NCI-H2227 (cell line): ENCODE results near the gene EHMT1.

Experiments used
- DNase-seq: peaks from one replicate; lab custom pipeline; 2025; ENCODE audit not compliant: unreplicated experiment; lab: John Stamatoyannopoulos, UW

Gene EHMT1

DNA sequence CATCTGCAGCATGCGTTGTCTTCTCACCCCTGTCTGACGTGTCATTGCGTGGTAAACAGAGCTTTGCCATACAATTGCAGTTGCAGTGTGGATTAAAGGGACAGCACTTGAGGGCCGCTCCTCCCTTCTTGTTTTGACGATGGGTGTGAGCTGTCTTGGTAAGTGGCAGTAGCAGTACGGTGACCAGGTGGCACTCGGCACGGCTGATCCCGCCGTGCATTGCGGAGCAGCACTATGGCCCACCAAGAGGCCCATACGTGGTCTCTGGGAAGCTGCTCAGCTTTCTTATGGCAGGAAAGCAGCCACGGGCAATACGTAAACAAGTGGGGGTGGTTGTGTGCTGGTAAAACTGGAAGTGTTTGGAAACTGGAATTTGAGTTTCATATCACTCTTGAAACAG, 25.1 kb downstream of the EHMT1 start:
- DNase-seq, result no peak

DNA sequence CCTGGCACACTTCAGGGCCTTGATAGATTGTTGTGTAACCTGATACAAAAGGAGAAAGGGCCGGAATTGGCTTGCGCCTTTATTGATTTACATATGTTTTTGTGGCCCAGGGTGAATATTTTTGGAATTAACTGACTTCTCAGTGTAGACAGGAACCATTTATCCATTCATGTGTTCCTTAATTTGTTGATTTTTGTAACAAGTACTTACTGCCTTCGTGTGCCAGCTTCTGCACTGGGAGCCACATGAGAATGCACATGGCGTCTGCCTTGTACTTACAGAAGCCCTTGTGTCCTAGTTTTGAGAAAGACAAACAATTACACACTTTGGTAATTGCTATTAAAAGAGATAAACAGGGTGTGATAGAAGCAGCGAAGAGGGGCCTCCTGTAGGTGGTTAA, 26.4 kb downstream of the EHMT1 start:
- no peak for DNase-seq

DNA sequence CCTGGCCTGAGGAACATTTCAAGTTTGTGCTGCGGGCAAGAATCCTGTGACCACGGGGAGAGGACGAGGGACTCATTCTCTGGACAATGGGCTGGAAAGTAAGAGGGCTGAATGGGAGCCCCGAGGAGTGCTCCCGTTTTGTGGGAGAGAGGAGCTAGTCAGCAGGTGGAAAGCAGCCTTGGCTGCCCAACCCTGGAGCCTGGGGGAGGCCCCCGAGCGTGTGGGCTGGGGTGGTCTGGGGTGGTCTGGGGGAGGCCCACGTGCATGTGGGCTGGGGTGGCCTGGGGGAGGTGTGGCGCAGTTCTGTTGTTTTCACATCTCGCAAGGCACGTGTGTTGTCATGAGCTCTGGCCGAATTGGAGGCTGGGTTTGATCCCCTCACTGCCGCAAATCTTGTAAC, 27.5 kb downstream of the EHMT1 start:
- DNase-seq, result no peak

DNA sequence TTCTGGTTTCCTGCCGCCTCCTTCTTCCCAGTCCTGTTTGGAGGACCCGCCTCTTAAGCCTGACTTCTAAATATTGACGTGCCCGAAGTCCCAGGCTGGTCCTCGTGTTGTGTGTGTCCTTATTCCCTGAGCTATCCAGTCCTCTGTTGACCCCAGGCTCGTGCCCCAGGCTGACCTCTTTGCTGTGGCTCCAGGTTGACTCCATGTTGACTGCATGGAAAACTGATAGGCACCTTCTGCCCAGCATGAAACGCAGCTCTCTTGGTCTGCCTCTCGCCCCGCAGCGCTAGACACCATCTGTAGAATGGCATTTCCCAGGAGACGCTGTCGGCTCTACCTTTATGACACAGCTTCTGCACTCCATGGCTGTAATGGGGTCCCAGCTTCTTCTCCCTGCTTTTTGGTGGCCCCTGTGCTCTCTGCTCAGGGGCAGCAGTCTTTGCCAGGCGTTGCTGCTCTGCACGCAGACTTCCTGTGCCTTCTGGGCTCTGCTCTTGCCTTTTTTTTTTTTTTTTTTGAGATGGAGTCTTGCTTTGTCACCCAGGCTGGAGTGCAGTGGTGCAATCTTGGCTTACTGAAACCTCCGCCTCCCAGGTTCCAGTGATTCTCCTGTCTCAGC, 28.4 kb downstream of the EHMT1 start:
- DNase-seq, result no peak

DNA sequence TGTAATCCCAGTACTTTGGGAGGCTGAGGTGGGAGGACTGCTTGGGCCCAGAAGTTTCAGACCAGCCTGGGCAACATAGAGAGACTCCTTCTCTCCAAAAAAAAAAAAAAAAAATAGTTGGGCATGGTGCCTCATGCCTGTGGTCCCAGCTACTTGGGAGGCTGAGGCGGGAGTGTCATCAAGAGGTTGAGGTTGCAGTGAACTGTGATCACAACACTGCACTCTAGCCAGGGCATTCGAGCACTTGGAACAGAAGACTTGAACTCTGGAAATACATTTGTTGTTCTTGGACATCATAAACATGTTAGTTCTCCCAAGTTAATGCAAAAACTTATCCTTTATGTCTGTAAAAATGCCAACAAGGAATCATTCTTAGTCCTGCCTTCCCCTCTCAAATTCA, 29.6 kb downstream of the EHMT1 start:
- no peak for DNase-seq

DNA sequence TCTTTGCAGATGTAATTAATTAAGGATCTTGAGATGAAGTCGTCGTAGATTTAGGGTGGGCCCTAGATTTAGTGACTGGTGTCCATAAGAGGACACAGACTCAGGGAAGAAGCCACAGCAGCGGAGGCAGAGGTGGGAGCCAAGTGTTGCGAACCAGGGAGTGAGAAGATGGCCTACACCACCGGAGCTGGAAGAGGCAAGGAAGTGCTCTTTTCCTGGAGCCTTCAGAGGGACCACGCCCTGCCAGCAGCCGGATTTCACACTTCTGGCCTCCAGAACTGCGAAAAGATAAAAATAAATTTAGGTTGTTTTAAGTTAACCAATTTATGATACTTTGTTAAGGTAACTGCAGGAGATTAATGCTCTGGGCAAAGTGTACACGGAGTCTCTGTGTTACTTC, 30.7 kb downstream of the EHMT1 start:
- no peak for DNase-seq

DNA sequence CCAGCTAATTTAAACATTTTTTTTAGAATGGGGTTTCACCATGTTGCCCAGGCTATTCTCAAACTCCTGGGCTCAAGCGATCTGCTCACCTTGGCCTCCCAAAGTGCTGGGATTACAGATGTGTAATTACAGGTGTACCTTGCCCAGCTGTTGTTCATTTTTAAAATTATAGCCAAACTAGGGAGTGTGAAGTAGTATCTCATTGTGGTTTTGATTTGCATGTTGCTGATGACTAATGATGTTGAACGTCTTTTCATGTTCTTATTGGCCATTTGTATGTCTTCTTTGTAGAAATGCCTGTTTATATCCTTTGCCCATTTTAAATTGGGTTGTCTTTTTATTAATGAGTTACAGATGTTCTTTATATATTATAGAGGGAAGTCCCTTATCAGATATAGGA, 31.5 kb downstream of the EHMT1 start:
- no peak for DNase-seq

DNA sequence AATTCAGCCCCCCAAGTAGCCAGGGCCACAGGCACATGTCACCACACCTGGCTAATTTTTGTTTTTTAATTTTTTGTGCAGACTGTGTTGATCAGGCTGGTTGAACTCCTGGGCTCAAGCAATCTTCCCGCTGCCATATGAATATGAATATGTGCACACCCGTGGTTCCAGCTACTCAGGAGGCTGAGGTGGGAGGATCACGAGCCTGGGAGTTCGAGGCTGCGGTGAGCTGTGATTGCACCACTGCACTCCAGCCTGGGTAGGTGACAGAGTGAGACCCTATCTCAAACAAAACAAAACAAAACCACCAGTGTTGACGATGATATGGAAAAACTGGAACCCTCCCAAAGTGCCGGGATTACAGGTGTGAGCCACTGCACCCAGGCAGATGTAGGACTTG, 32.0 kb downstream of the EHMT1 start:
- no peak for DNase-seq

DNA sequence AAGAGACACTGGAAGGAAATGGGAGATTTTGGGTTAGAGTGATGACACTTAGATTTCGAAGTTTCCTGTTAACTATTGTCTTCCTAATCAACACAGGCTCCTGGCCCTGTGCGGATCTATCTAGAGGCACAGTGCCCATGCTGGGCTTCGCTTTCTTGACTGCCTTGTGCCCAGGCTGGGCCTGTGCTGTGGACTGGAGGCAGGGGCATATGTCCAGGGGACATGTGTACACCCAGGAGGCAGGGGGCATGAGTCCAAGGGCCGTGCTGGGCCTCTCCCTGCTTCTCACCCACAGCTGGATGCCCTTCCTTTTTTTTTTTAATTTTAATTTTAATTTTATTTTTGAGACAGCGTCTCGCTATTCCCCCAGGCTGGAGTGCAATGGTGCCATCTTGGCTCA, 37.6 kb downstream of the EHMT1 start:
- DNase-seq, result no peak

DNA sequence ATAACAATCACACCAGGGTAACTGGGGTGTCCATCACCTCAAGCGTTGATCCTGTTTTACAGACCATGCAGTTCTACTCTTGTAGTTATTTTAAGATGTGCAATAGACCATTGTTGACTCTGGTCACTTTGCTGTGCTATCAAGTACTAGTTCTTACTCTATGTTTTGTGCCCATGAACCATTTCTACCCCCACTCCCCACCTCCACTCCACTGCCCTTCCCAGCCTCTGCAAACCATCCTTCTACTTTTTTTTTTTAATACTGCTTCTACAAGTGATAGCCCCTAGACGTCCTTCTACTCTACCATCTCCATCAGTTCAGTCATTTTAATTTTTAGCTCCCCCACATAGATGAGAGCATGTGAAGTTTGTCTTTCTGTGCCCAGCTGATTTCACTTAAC, 38.8 kb downstream of the EHMT1 start:
- DNase-seq, result no peak

DNA sequence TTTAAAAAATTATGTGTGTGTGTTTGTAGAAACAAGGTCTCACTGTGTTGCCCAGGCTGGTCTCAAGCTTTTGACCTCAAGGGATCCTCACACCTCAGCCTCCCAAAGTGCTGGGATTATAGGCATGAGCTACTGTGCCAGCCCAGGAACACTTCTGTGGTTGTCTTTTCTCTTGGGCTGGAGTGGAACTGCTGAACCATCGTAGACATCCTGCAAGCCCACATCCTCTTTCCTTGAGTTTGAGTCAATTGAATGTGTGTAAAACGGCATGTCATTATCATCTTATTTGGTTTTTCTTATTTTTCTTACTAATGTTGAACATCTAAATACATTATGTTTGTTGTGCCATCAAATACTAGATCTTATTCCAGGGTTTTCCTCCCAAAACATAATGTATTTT, 40.0 kb downstream of the EHMT1 start:
- no peak for DNase-seq

DNA sequence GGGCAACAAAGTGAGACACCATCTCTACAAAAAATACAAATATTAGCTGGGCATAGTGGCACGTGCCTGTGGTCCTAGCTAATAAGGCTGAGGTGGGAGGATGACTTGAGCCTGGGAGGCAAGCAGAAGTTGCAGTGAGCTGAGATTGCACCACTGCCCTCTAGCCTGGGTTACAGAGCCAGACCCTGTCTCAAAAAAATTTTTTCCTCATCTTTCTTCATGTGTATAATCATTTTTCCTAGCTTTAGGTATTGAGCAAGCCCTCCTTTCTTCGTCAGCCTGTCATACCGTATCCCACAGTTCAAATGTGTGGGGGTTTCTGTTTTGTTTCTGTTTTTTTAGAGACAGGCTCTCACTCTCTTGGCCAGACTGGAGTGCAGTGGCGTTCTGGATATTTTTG, 41.3 kb downstream of the EHMT1 start:
- DNase-seq, result no peak

DNA sequence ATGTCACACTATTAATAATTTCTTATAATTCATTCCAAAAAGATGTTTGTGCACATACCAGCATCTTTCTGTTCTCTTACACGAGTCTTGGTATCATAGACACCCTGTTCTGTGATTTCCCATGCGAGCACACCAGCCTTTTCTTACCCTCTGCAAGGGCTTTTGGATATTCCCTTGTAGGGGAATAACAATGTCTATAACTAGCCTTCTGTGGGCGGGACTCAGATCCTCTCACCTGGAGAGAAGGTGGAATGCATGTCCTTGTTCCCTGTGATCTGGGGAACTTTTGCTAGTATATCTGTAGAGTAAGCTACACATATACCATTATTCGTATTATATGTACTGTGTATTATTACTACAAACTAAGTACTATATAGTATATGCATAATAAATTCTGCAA, 44.8 kb downstream of the EHMT1 start:
- DNase-seq, result no peak

DNA sequence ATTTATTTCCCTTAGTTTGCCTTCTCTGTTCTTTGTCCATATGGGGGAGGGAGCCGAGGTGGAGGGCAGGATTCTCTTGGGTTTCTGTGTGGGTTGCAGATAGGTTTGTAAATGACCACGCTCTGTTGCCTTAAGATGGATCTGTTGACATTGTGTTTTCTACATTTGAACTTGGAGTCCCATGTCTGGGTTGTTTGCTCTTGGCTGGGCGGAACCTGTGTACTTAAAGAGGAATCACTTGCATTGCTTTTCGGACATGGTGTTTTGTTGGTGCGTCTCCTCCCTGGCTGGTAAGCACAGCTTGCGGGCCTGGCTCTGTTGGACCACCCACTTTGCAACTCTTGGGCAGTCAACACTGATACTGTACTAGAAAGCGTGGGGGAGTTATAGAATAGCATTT, 45.9 kb downstream of the EHMT1 start:
- peak; percentile 13 for DNase-seq

DNA sequence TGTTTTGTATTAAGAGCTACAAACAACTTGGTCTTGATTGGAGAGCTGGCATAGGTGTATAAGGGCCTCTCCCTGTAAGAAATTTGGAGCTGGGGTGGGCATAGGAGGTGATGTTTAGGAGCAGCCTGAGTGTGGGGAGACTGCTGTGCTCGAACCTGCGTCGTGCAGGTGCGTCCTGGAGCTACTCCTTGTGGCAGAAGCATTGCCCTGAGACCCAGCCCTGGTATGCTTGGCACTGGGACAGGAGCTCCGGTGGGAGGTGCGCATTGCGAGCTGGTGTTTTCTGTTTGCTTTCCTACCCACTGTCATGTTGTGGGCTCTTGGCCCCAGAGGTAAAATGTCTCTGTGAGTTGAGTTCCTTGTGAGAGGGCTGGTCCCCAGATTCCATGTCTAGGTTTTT, 46.4 kb downstream of the EHMT1 start:
- DNase-seq, result no peak

DNA sequence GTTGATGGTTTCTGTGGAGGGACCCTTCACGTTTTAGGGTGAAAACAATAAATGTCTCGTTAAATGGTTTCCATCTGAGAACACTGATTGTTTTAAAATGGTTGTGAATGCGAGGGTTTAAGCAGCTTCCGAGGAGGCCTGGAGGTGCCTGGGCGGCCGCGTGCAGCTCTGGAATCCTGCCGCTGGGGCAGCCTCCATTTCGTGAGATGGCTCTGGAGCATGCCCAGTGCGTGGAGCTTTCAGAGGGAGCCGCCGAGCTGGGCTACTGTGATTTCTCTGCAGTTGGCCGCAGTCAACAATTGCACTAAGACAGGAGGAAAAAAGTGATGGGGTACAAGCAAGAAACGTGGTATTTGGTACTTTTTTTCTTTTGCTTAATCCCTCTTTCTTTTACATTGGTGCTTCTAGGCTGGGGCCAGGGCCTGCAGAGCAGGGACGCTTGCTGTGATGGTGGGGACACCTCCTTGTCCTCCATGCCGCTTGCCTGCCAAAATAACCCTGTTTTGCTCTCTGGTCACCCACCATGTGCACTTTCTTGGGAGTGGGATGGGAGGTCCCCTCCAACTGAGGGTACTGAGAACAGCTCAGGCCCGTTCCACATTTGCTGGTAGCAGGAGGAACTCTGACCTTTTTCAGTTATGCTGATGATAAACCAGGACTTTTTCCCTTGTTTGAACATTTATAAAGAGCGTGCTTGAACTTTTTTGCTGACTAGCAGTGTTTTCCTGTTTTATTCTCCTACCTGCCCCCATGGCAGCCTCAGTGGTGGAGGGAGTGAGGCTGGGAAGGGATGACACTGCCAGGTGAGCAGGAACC, 47.1 kb downstream of the EHMT1 start:
- DNase-seq, result peak; percentile 49

DNA sequence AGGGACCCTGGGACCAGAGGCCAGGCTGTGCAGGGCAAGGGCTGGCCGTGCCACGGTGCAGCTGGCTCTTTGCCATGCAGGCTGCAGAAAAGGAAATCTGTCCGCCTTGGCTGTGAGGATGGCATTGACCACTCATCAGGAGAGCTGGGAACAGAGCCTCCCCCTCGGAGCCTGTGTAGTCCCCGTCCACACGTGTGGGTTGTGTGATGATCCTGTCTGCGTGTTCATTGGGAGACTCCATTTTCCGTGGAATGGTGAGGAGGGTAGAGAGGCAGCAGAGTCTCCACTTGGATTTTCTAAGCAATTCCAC, 47.7 kb downstream of the EHMT1 start:
- DNase-seq, result peak; percentile 34

DNA sequence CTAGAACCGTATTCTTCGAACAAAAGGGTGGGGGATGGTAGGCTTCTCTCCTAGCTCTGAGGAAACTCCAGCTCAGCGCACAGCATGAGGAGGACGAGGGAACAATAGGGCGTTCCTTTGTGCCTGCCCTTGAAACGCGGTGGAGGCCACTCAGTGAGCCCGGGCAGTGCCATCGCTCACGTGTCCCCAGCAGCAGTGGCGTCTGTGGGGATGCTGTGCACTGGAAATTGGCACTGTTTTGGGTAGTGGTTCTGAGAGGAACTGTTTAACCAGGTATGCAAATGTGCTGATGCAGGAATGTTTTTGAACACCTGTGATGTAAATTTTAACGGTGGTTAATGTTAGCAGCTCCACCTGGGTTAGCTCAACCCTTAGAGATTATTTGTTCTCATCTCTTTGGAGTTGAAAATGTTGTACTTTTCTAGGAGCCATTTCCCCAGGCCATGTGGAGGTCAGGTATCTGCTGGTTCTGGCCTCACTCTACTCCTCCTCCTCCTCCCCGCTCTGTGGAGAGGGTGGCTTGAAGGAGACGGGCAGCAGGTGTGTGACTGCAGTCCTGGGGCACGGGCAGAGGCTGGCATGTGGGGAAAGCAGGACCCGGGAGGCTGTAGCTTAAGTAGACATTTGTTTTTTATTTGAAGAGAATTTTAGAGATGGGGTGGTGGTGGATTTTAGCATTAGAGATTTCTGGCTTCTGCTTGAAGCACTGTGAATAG, 48.3 kb downstream of the EHMT1 start:
- DNase-seq, result peak; percentile 83

DNA sequence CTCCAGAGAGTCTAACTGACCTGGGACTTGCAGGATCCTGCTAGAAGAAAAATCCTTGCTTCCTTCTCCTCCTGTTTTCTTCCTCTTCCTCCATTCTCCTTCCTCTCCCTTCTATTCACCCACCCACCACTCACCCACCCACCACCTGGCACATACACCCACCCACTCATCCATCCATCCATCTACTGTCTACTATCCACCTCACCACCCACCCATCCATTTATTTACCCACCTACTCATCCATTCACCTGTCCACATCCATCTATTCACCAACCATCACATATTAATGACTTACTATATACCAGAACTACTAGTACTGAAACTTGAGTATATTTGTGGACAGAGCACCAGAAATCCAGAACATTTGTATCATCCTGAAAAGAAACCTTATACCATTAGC, 49.4 kb downstream of the EHMT1 start:
- DNase-seq, result no peak

DNA sequence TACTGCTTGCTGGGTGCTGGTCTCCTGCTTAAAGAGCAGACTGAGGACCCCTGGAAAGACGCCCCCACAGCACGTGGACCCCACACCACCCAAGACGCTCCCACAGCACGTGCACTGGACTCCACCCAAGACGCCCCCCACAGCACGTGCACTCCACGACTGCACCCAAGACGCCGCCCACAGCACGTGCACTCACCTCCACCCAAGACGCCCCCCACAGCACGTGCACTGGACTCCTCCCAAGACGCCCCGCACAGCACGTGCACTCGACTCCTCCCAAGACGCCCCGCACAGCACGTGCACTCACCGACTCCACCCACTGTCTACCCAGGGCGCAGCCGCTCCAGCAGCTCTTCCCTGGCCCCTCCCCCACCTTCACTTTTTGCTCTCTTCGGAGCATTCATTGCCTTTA, 50.5 kb downstream of the EHMT1 start:
- peak; percentile 12 for DNase-seq

DNA sequence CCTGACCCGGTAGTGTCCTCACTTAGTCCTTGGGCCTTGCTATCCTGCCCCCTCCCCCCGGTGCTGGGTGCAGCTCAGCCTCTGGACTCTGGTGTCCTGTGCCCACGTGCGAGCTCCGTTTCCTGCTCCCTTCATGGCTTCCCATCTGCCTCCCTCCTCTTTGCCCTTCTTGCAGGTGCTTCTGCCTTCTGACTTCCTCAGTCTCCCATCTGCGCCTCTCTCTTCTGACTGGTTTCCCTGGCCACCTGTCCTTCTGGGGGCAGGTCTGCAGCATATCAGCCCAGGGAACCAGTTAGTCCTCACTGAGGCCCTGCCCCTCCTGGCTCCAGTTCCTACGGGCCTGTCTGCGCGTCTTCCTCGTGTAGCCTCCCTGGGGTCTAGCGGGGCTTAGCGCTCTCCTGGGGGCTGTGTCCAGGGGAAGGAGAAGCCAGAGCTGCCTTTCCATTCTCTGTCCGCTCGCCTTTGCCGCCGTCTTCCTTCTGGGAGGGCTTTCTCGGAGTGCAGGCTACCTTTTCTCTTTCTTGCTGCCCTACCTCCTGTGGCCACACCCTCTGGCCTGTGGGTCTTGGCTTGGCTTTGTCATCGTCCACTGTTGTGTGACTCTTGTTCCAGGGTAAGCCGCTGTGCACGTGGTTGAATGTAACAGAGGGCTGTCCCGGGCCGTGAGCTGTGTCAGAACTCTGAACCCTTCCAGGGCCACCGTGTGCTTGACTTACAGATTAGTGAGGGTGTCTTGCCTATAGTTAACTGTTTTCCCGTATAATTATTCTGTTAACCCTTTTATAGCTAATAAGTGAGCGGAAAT, 51.8 kb downstream of the EHMT1 start:
- peak; percentile 8 for DNase-seq

DNA sequence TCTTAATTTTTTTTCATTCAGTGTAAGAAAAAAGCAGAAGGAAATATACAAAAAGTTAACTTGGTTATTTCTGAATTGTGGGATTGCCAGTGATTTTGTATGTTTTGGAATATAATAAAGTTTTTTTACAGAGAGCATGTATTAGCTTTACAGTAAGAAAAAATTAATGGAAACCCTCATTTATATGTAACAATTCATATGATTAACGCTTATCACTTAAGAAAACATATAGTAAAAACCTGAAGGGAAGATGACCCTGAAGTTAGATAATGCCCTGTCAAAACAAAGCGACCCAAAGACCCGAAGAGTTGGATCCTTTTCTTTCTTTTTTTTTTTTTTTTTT, 52.4 kb downstream of the EHMT1 start:
- DNase-seq, result no peak
